Mesendoderm (in vitro differentiated cells): ENCODE data around the gene TUB. TPM values are rescaled to one million over a fixed set of nuclear protein-coding genes. Genes with fewer than 3 reads are reported as not detected.

Experiments
- DNase-seq: peaks from one replicate; pipeline ENCODE4 v3.0.0; 2013
- H2AK5ac ChIP-seq: 2 replicates; pipeline ENCODE4 v1.6.1; 2013; ENCODE audit warnings: low read length, inconsistent platforms
- H2BK120ac ChIP-seq: 2 replicates; pipeline ENCODE4 v1.6.1; 2013; ENCODE audit warnings: low read depth, mild to moderate bottlenecking, low read length, moderate library complexity, mixed read lengths
- H2BK15ac ChIP-seq: replicated peaks from 2 replicates; pipeline ENCODE4 v1.6.1; 2013; ENCODE audit warnings: low read depth, mild to moderate bottlenecking, moderate library complexity
- H2BK5ac ChIP-seq: 2 replicates; pipeline ENCODE4 v1.6.1; 2013; ENCODE audit warnings: low read length, inconsistent platforms
- H3K18ac ChIP-seq: 2 replicates; pipeline ENCODE4 v1.6.1; 2013; ENCODE audit warnings: mild to moderate bottlenecking, low read length, mixed read lengths
- H3K23ac ChIP-seq: one replicate; pipeline ENCODE4 v1.6.1; 2013; ENCODE audit warnings: low read length
- H3K27ac ChIP-seq: 2 replicates; pipeline ENCODE4 v1.5.1; 2013; ENCODE audit warnings: low read depth, mild to moderate bottlenecking, inconsistent platforms, low read length, moderate library complexity
- H3K27me3 ChIP-seq: 2 replicates; pipeline ENCODE4 v1.6.1; 2013; ENCODE audit warnings: low read length, control low read depth, mild to moderate bottlenecking, inconsistent platforms; ENCODE audit not compliant: insufficient read depth, poor library complexity
- H3K36me3 ChIP-seq: 2 replicates; pipeline ENCODE4 v1.6.1; 2013; ENCODE audit warnings: low read length, inconsistent platforms; ENCODE audit not compliant: control insufficient read depth, insufficient read depth
- H3K4ac ChIP-seq: one replicate; pipeline ENCODE4 v1.6.1; 2013; ENCODE audit warnings: low read depth, mild to moderate bottlenecking, low read length, moderate library complexity
- H3K4me1 ChIP-seq: 2 replicates; pipeline ENCODE4 v1.6.1; 2013; ENCODE audit warnings: low read depth, low read length, inconsistent platforms; ENCODE audit not compliant: control insufficient read depth
- H3K4me2 ChIP-seq: 2 replicates; pipeline ENCODE4 v1.6.1; 2013; ENCODE audit warnings: low read length
- H3K4me3 ChIP-seq: 2 replicates; pipeline ENCODE4 v1.5.1; 2013; ENCODE audit warnings: mild to moderate bottlenecking, low read length
- H3K56ac ChIP-seq: one replicate; pipeline ENCODE4 v1.6.1; 2013; ENCODE audit warnings: low read length
- H3K79me1 ChIP-seq: 2 replicates; pipeline ENCODE4 v1.6.1; 2013; ENCODE audit warnings: low read length, inconsistent platforms
- H3K79me2 ChIP-seq: 2 replicates; pipeline ENCODE4 v1.6.1; 2013; ENCODE audit warnings: mild to moderate bottlenecking, low read length; ENCODE audit not compliant: control insufficient read depth, insufficient read depth
- H3K9ac ChIP-seq: 2 replicates; pipeline ENCODE4 v1.6.1; 2013; ENCODE audit warnings: low read length, inconsistent platforms
- H4K5ac ChIP-seq: one replicate; pipeline ENCODE4 v1.6.1; 2013; ENCODE audit warnings: low read length
- H4K8ac ChIP-seq: one replicate; pipeline ENCODE4 v1.6.1; 2013; ENCODE audit warnings: low read depth, mild to moderate bottlenecking, control low read depth, low read length, moderate library complexity
- WGBS: extraction: QIAGEN DNeasy Blood & Tissue Kit; methylation state at CpG from one replicate; pipeline ENCODE4 v1.1.7; 2013; ENCODE audit warnings: low lambda C conversion rate, missing lambda C conversion rate; ENCODE audit not compliant: insufficient coverage; ENCODE audit errors: extremely low coverage; 5-methylcytosine and 5-hydroxymethylcytosine counted together
- polyA plus RNA-seq, 2 experiments: library from polyadenylated mRNA; stranded (reverse); fragments of 200-250 nt; gene quantifications; one replicate each; pipeline ENCODE4 v1.2.3, GENCODE V29; 2013

Gene TUB, protein sequence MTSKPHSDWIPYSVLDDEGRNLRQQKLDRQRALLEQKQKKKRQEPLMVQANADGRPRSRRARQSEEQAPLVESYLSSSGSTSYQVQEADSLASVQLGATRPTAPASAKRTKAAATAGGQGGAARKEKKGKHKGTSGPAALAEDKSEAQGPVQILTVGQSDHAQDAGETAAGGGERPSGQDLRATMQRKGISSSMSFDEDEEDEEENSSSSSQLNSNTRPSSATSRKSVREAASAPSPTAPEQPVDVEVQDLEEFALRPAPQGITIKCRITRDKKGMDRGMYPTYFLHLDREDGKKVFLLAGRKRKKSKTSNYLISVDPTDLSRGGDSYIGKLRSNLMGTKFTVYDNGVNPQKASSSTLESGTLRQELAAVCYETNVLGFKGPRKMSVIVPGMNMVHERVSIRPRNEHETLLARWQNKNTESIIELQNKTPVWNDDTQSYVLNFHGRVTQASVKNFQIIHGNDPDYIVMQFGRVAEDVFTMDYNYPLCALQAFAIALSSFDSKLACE
- polyA plus RNA-seq (2013, experiment 1 of 2), result 8.2 TPM
- polyA plus RNA-seq (2013, experiment 2 of 2), result 7.9 TPM

DNA sequence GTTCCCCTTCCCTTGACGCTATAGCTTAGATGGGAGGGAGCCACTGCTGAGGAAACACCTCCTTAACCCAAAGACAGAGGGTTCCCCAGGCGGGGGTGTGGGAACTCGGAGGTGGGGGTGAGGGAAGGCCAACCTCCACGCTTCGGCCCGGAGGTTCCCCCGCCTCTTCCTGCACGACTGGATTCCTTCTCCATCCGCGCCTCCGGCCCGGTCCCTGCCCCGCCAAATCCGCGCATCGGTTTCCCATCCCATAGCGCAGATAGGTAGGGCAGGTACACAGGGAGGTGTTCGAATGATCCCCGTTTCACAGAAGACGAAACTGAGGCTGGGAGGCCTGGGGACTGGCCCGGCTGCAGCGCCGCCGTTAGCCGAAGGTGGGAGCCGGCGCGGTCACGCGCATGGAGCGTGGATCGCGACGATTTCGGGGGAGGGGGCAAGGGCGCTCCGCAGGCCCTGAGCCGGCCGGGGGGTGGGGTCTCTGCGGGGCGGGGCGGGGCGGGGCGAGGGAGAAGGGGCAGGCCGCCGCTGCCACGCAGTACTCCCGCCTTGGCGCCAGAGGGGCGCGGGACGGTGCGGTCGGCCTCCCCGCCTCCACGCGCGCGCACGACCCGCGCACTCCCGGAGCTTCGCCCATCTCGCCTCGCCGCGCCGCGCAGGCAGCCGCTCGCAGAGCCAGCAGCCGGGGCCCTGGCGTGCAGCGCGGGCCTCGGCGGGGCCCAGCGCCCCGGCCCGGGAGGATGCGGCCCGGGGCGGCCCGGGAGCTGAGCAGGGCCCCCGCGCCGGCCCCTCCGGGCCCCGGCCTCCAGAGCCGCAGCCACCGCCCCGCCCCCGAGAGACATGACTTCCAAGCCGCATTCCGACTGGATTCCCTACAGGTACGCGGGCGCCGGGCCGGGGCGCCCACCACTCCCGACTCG is at the start of gene TUB:
Gene TUB (plus strand): TSS at position 538 of the 917 bp plus-strand sequence. CDS start 300 bp downstream, at position 838.
- H2BK5ac ChIP-seq, result no peak within 1 kb of the TSS
- H3K23ac ChIP-seq, result no peak within 1 kb of the TSS
- H3K36me3 ChIP-seq, result no peaks in the 10 kb centered on the region
- peak within 1 kb of the TSS; percentile 41 for H3K18ac ChIP-seq
- H3K4ac ChIP-seq, result no peak within 1 kb of the TSS
- H4K8ac ChIP-seq, result no peak within 1 kb of the TSS
- H3K27me3 ChIP-seq, result no peaks in the 10 kb centered on the region
- no peak within 1 kb of the TSS for H2BK15ac ChIP-seq
- no peak within 1 kb of the TSS for H4K5ac ChIP-seq
- H3K79me1 ChIP-seq, result peaks cover 13% of the 10 kb centered on the region
- peak within 1 kb of the TSS; percentile 84 for H3K56ac ChIP-seq
- peak; percentile 58 for DNase-seq
- peak within 1 kb of the TSS; percentile 60 for H3K4me2 ChIP-seq
- H2BK120ac ChIP-seq, result no peak within 1 kb of the TSS
- peaks cover 5% of the 10 kb centered on the region for H3K4me1 ChIP-seq
- WGBS, result no CpG with 5 or more reads among the region's 104 CpGs
- peak within 1 kb of the TSS; percentile 72 for H3K9ac ChIP-seq
- no peak within 1 kb of the TSS for H2AK5ac ChIP-seq
- H3K4me3 ChIP-seq, result peak within 1 kb of the TSS; percentile 50
- no peaks in the 10 kb centered on the region for H3K79me2 ChIP-seq
- no peak within 1 kb of the TSS for H3K27ac ChIP-seq

DNA sequence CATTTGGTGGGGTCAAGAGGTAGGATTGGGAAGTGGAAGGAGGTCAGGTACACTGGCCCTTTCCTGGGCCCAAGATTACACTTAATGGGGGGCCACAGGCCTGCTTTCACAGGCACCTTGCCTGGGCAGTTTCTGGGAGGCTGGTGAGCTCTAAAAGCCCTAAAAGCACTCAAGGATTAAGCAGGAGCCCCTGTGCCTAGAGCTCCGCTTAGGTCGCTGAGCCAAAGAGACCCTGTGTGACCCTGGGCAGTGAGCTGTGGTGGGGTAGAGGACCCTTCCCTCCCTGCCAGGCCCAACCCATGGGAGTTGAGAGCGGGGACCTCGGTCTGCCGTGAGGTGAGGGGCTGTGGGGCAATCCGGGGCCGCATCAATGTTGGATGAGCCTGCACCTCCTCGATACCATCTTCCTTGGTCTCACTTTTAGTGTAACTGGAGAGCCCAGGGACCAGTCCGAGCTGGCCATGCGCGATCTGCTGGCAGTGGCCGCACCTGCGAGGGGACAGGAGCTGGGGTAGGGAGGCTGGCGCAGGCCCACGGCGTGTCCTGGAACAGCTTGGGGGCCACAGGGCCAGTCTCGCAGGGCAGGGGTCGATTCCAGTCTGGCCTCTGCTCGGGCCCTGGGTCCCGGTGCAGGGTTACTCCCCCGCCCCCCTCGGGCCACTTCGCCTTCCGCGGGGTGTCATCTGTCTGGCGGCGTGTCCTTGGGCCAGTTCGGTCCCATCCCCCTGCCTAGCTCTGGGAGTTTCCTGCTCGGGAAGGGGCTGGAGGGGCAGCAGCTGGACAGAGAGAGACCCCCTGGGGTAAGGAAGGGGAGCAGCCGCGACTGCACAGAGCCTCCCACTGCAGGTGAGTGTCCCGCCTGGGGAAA is 49.5 kb upstream of the TUB start:
- Histone ChIP-seq H3K4me2 (no peak overlapping the region), H3K4me1 (no peaks in the 10 kb centered on the region), H2BK5ac (no peak overlapping the region), H3K27ac (no peak overlapping the region), H3K4me3 (no peak overlapping the region), H3K18ac (no peak overlapping the region), H3K23ac (no peak overlapping the region), H3K9ac (no peak overlapping the region), H3K79me2 (no peaks in the 10 kb centered on the region), H3K36me3 (no peaks in the 10 kb centered on the region), H3K79me1 (no peaks in the 10 kb centered on the region), H3K4ac (no peak overlapping the region), H3K27me3 (no peaks in the 10 kb centered on the region), H2BK120ac (no peak overlapping the region), H2BK15ac (no peak overlapping the region), H3K56ac (no peak overlapping the region), H4K5ac (no peak overlapping the region), H2AK5ac (no peak overlapping the region), H4K8ac (no peak overlapping the region)
- DNase-seq, result no peak
- WGBS, result no CpG with 5 or more reads among the region's 32 CpGs

- Histone ChIP-seq H3K27me3 (no peaks in the 10 kb centered on the region), H3K36me3 (no peaks in the 10 kb centered on the region), H3K4ac (no peak overlapping the region), H3K4me1 (no peaks in the 10 kb centered on the region), H2AK5ac (no peak overlapping the region), H3K27ac (no peak overlapping the region), H2BK15ac (no peak overlapping the region), H4K8ac (no peak overlapping the region), H3K4me2 (no peak overlapping the region), H3K4me3 (no peak overlapping the region), H3K79me2 (no peaks in the 10 kb centered on the region), H2BK120ac (no peak overlapping the region), H3K9ac (no peak overlapping the region), H4K5ac (no peak overlapping the region), H3K56ac (no peak overlapping the region), H3K18ac (no peak overlapping the region), H3K79me1 (no peaks in the 10 kb centered on the region), H2BK5ac (no peak overlapping the region), H3K23ac (no peak overlapping the region)
- WGBS, result no CpG with 5 or more reads among the region's 10 CpGs
- DNase-seq, result no peak
These were observed 48.9 kb upstream of the TUB start for GRCh38 chr11:8032122-8032521.

GRCh38 chr11:8032576-8033304 is 48.3 kb upstream of the TUB start:
- Histone ChIP-seq H3K79me2 (no peaks in the 10 kb centered on the region), H3K56ac (peak overlapping the region; percentile 76), H2BK15ac (no peak overlapping the region), H4K8ac (no peak overlapping the region), H2AK5ac (no peak overlapping the region), H3K18ac (no peak overlapping the region), H3K4ac (no peak overlapping the region), H3K9ac (peak overlapping the region; percentile 46), H3K79me1 (no peaks in the 10 kb centered on the region), H2BK5ac (no peak overlapping the region), H3K4me1 (no peaks in the 10 kb centered on the region), H3K27ac (no peak overlapping the region), H3K23ac (no peak overlapping the region), H3K27me3 (no peaks in the 10 kb centered on the region), H2BK120ac (no peak overlapping the region), H3K4me3 (no peak overlapping the region), H3K36me3 (no peaks in the 10 kb centered on the region), H4K5ac (no peak overlapping the region), H3K4me2 (no peak overlapping the region)
- no CpG with 5 or more reads among the region's 20 CpGs for WGBS
- DNase-seq, result no peak
